ENCODE measurements around the gene MRPS18C. TPM values are rescaled to one million over a fixed set of nuclear protein-coding genes. Genes with fewer than 3 reads are reported as not detected.

MRPS18C gene
- total RNA-seq, 2 donors from 2014 or later = 10.9 to 55.0 TPM

GRCh38 chr4:83418211-83418610, 37.6 kb upstream of the MRPS18C start:
- no peak for ATAC-seq
- no peak overlapping the region for H3K4me3 ChIP-seq
- TF ChIP-seq CTCF (IDR thresholded peaks at IDR 0.05) = no peak
- TF ChIP-seq POLR2A (IDR thresholded peaks at IDR 0.05) = no peak
- intact Hi-C loops (cut with DNase I) = no loop called here
- H3K4me1 ChIP-seq = no peaks in the 10 kb centered on the region
- no peaks in the 10 kb centered on the region for H3K27me3 ChIP-seq
- peaks cover 0 to 18% of the 10 kb centered on the region in 2 donors for H3K36me3 ChIP-seq (replicated peaks in 1 of 2; ENCODE audit: insufficient read depth in 1 of 2, low read depth in 2 of 2)
- H3K9me3 ChIP-seq = no peaks in the 10 kb centered on the region
- DNase-seq = no peak
- no peak overlapping the region for H3K27ac ChIP-seq

- 100% methylated on average over 1 of the region's 1 CpG for WGBS, 2 donors
- DNase-seq = no peak
- TF ChIP-seq POLR2A (IDR thresholded peaks at IDR 0.05) = no peak
- no peak for TF ChIP-seq CTCF (IDR thresholded peaks at IDR 0.05)
- Histone ChIP-seq H3K4me1 (no peaks in the 10 kb centered on the region), H3K9me3 (no peaks in the 10 kb centered on the region), H3K27me3 (no peaks in the 10 kb centered on the region), H3K36me3 (replicated peaks in 1 of 2; ENCODE audit: insufficient read depth in 1 of 2, low read depth in 2 of 2) (peaks cover 0 to 9% of the 10 kb centered on the region in 2 donors), H3K4me3 (no peak overlapping the region), H3K27ac (no peak overlapping the region)
- intact Hi-C loops (cut with DNase I) = no loop called here
- ATAC-seq = no peak
These were observed 24.7 kb upstream of the MRPS18C start for GRCh38 chr4:83431200-83431599.

- TF ChIP-seq CTCF (IDR thresholded peaks at IDR 0.05) (no peak), POLR2A (IDR thresholded peaks at IDR 0.05) (no peak)
- DNase-seq (no peak), ATAC-seq (no peak)
- Histone ChIP-seq H3K27ac (no peak overlapping the region), H3K27me3 (peaks cover 0 to 5% of the 10 kb centered on the region in 2 donors), H3K9me3 (no peaks in the 10 kb centered on the region), H3K4me3 (no peak overlapping the region), H3K4me1 (no peaks in the 10 kb centered on the region), H3K36me3 (replicated peaks in 1 of 2; ENCODE audit: insufficient read depth in 1 of 2, low read depth in 2 of 2) (peaks cover 0 to 11% of the 10 kb centered on the region in 2 donors)
- intact Hi-C loops (cut with DNase I) = no loop called here
- WGBS, 2 donors = 81 to 87% methylated on average over 4 of the region's 4 CpGs
These were observed 19.2 kb upstream of the MRPS18C start for GRCh38 chr4:83436680-83437079.

GRCh38 chr4:83438719-83439118, 17.1 kb upstream of the MRPS18C start:
- DNase-seq (no peak), ATAC-seq (no peak)
- intact Hi-C loops (cut with DNase I) = no loop called here
- H3K27ac ChIP-seq = no peak overlapping the region
- no peaks in the 10 kb centered on the region for H3K4me1 ChIP-seq
- H3K27me3 ChIP-seq = peaks cover 0 to 5% of the 10 kb centered on the region in 2 donors
- no peak overlapping the region for H3K4me3 ChIP-seq
- no peak for TF ChIP-seq POLR2A (IDR thresholded peaks at IDR 0.05)
- peaks cover 0 to 20% of the 10 kb centered on the region in 2 donors for H3K36me3 ChIP-seq (replicated peaks in 1 of 2; ENCODE audit: insufficient read depth in 1 of 2, low read depth in 2 of 2)
- no peaks in the 10 kb centered on the region for H3K9me3 ChIP-seq

- 83 to 84% methylated on average over 1 of the region's 1 CpG for WGBS, 2 donors
- intact Hi-C loops (cut with DNase I) = no loop called here
- Histone ChIP-seq H3K9me3 (no peaks in the 10 kb centered on the region), H3K27ac (no peak overlapping the region), H3K27me3 (peaks cover 0 to 5% of the 10 kb centered on the region in 2 donors), H3K4me1 (no peaks in the 10 kb centered on the region), H3K4me3 (no peak overlapping the region), H3K36me3 (replicated peaks in 1 of 2; ENCODE audit: insufficient read depth in 1 of 2, low read depth in 2 of 2) (peaks cover 0 to 20% of the 10 kb centered on the region in 2 donors)
- DNase-seq (no peak), ATAC-seq (no peak)
- no peak for TF ChIP-seq CTCF (IDR thresholded peaks at IDR 0.05)
- TF ChIP-seq POLR2A (IDR thresholded peaks at IDR 0.05) = no peak
These were observed 15.6 kb upstream of the MRPS18C start for GRCh38 chr4:83440148-83440814.
